ENCODE measurements around the gene ABCA3. TPM values are rescaled to one million over a fixed set of nuclear protein-coding genes. Genes with fewer than 3 reads are reported as not detected.

The ABCA3 gene
- total RNA-seq, 1 experiment from 2014 or later = 6.2 TPM

DNA sequence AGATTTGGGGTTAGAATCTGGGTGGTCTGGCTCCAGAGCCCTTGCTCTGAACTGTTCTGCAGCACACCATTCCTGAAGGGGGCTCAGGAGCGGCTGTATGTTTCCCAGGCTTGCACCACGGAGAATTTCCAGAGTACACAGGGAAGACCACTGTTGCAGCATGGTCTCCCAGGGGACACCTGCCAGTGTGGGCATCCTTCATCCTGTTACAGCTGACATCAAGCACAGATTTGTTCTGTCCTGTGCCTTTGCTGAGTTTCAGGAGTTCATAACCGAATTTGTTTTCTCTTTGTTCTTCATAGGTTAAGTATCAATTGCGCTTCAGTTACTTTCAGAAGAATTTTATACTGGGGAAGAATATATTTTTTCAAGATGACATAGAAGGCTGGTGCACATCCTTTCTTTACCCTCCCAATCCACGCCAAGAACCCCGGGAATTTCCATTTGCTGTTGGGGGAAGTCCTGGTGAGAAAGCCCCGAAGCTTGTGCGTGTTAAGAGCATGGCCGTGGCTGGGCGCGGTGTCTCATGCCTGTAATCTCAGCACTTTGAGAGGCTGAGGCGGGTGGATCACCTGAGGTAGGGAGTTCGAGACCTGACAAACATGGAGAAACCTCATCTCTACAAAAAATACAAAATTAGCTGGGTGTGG lies 26.3 kb upstream of the ABCA3 start:
- Histone ChIP-seq H3K27ac (no peak overlapping the region), H3K4me3 (no peak overlapping the region), H4K20me1 (ENCODE audit: insufficient read depth) (no peaks in the 10 kb centered on the region), H3K27me3 (ENCODE audit: insufficient read depth, low read depth) (peaks cover 45% of the 10 kb centered on the region), H3K36me3 (ENCODE audit: low read depth) (no peaks in the 10 kb centered on the region), H3K9me2 (ENCODE audit: insufficient read depth) (no peaks in the 10 kb centered on the region), H3K4me2 (no peak overlapping the region), H3F3A (ENCODE audit: insufficient read depth, low read depth) (no peaks in the 10 kb centered on the region), H2AFZ (no peak overlapping the region), H3K79me2 (ENCODE audit: low read depth) (no peaks in the 10 kb centered on the region), H3K4me1 (replicated peaks; ENCODE audit: insufficient read depth) (no peaks in the 10 kb centered on the region), H3K9me3 (ENCODE audit: insufficient read depth, low read depth) (no peaks in the 10 kb centered on the region)
- no peak for DNase-seq
- no TSS peak for BruUV-seq (replicated peaks)
- intact Hi-C loops (cut with micrococcal nuclease; ENCODE audit: unreplicated experiment) = no loop called here
- CTCF ChIA-PET = no interaction called here
- POLR2A ChIA-PET (ENCODE audit: unreplicated experiment) = interaction anchor here (0.6 kb wide), 1 partner anchor 11 kb away, joined by 6 read pairs; no protein-coding TSS in a partner anchor
- TF ChIP-seq EZH2 (IDR thresholded peaks at IDR 0.05; ENCODE audit: low read depth) (no peak), CTCF (conservative IDR thresholded peaks at IDR 0.05) (no peak)

GRCh38 chr16:2365397-2366294 lies 25.1 kb upstream of the ABCA3 start:
- intact Hi-C loops (cut with micrococcal nuclease; ENCODE audit: unreplicated experiment) = no loop called here
- H3K36me3 ChIP-seq (ENCODE audit: low read depth) = no peaks in the 10 kb centered on the region
- H3F3A ChIP-seq (ENCODE audit: insufficient read depth, low read depth) = no peaks in the 10 kb centered on the region
- BruUV-seq (replicated peaks) = no TSS peak
- CTCF ChIA-PET = no interaction called here
- peaks cover 57% of the 10 kb centered on the region for H3K27me3 ChIP-seq (ENCODE audit: insufficient read depth, low read depth)
- H3K27ac ChIP-seq = no peak overlapping the region
- no peak for DNase-seq
- no peaks in the 10 kb centered on the region for H3K9me3 ChIP-seq (ENCODE audit: insufficient read depth, low read depth)
- TF ChIP-seq CTCF (conservative IDR thresholded peaks at IDR 0.05) (no peak), EZH2 (IDR thresholded peaks at IDR 0.05; ENCODE audit: low read depth) (no peak)
- H2AFZ ChIP-seq = no peak overlapping the region
- no peaks in the 10 kb centered on the region for H4K20me1 ChIP-seq (ENCODE audit: insufficient read depth)
- H3K79me2 ChIP-seq (ENCODE audit: low read depth) = no peaks in the 10 kb centered on the region
- no peak overlapping the region for H3K4me3 ChIP-seq
- no peaks in the 10 kb centered on the region for H3K4me1 ChIP-seq (replicated peaks; ENCODE audit: insufficient read depth)
- H3K4me2 ChIP-seq = no peak overlapping the region
- H3K9me2 ChIP-seq (ENCODE audit: insufficient read depth) = no peaks in the 10 kb centered on the region
- POLR2A ChIA-PET (ENCODE audit: unreplicated experiment) = no interaction called here

- no peak for TF ChIP-seq CTCF (conservative IDR thresholded peaks at IDR 0.05)
- no peak for TF ChIP-seq EZH2 (IDR thresholded peaks at IDR 0.05; ENCODE audit: low read depth)
- no TSS peak for BruUV-seq (replicated peaks)
- H3K4me3 ChIP-seq = no peak overlapping the region
- no peaks in the 10 kb centered on the region for H3K79me2 ChIP-seq (ENCODE audit: low read depth)
- peaks cover 59% of the 10 kb centered on the region for H3K27me3 ChIP-seq (ENCODE audit: insufficient read depth, low read depth)
- H3F3A ChIP-seq (ENCODE audit: insufficient read depth, low read depth) = no peaks in the 10 kb centered on the region
- H3K27ac ChIP-seq = no peak overlapping the region
- no peaks in the 10 kb centered on the region for H4K20me1 ChIP-seq (ENCODE audit: insufficient read depth)
- H3K4me2 ChIP-seq = no peak overlapping the region
- ChIA-PET CTCF (interaction anchor here (0.7 kb wide), 1 partner anchor 20 kb away, joined by 12 read pairs; no protein-coding TSS in a partner anchor), POLR2A (ENCODE audit: unreplicated experiment) (no interaction called here)
- intact Hi-C loops (cut with micrococcal nuclease; ENCODE audit: unreplicated experiment) = no loop called here
- no peaks in the 10 kb centered on the region for H3K9me2 ChIP-seq (ENCODE audit: insufficient read depth)
- no peaks in the 10 kb centered on the region for H3K36me3 ChIP-seq (ENCODE audit: low read depth)
- H2AFZ ChIP-seq = no peak overlapping the region
- peak in 1 of 2 experiments; percentile 43 for DNase-seq
- no peaks in the 10 kb centered on the region for H3K9me3 ChIP-seq (ENCODE audit: insufficient read depth, low read depth)
- no peaks in the 10 kb centered on the region for H3K4me1 ChIP-seq (replicated peaks; ENCODE audit: insufficient read depth)
Observed at GRCh38 chr16:2364638-2365210, 24.2 kb upstream of the ABCA3 start.
